Measurements from ENCODE around the gene ITM2B.

The ITM2B gene

GRCh38 chr13:48235341-48236135 is 2.5 kb downstream of the ITM2B start (continued):
- TF ChIP-seq EGR2 (tag by site-specific recombination; IDR thresholded peaks at IDR 0.05; ENCODE audit: low read depth) (no peak), ZNF600 (tag by site-specific recombination; IDR thresholded peaks at IDR 0.05) (peak; percentile 51; the same call in 1 of the 2 replicates), ZNF366 (tag by site-specific recombination; conservative IDR thresholded peaks at IDR 0.05) (0 out of 2 replicates have a peak, but pooled peaks have one; percentile 12), ZNF140 (tag by site-specific recombination; IDR thresholded peaks at IDR 0.05) (no peak), TRIM28 (IDR thresholded peaks at IDR 0.05; ENCODE audit: borderline replicate concordance, low read length) (peak; percentile 47; the same call in 1 of the 2 replicates), ZNF558 (tag by site-specific recombination; IDR thresholded peaks at IDR 0.05) (no peak), ZNF132 (tag by site-specific recombination; IDR thresholded peaks at IDR 0.05; ENCODE audit: borderline replicate concordance) (no peak), GLIS1 (tag by site-specific recombination; IDR thresholded peaks at IDR 0.05) (no peak), ZNF501 (tag by site-specific recombination; IDR thresholded peaks at IDR 0.05) (0 out of 2 replicates have a peak, but pooled peaks have one; percentile 25), ZNF280C (tag by site-specific recombination; IDR thresholded peaks at IDR 0.05) (no peak), ZBTB7A (tag by site-specific recombination; IDR thresholded peaks at IDR 0.05; ENCODE audit: low read depth) (no peak), ZFP69B (tag by site-specific recombination; IDR thresholded peaks at IDR 0.05) (no peak), SALL2 (tag by site-specific recombination; IDR thresholded peaks at IDR 0.05; ENCODE audit: borderline replicate concordance) (no peak), ZNF518A (tag by site-specific recombination; conservative IDR thresholded peaks at IDR 0.05; ENCODE audit: low read depth) (no peak), GLIS2 (tag by site-specific recombination; IDR thresholded peaks at IDR 0.05) (0 out of 2 replicates have a peak, but pooled peaks have one; percentile 41), ZNF155 (tag by site-specific recombination; IDR thresholded peaks at IDR 0.05) (no peak), AEBP2 (tag by site-specific recombination; IDR thresholded peaks at IDR 0.05; ENCODE audit: borderline replicate concordance) (no peak), IKZF3 (tag by site-specific recombination; IDR thresholded peaks at IDR 0.05) (peak; percentile 30), ZBTB17 (tag by site-specific recombination; IDR thresholded peaks at IDR 0.05) (peak; percentile 78), ZNF623 (tag by site-specific recombination; IDR thresholded peaks at IDR 0.05) (no peak), MZF1 (tag by site-specific recombination; IDR thresholded peaks at IDR 0.05; ENCODE audit: borderline replicate concordance) (no peak), KLF17 (tag by site-specific recombination; IDR thresholded peaks at IDR 0.05) (no peak), ZNF677 (tag by site-specific recombination; IDR thresholded peaks at IDR 0.05) (no peak), ZNF561 (tag by site-specific recombination; IDR thresholded peaks at IDR 0.05; ENCODE audit: borderline replicate concordance) (no peak), YY2 (tag by site-specific recombination; IDR thresholded peaks at IDR 0.05) (no peak)

Measured in HEK293 (cell line).